Motor neuron (in vitro differentiated cells): ENCODE data around the gene B4GALT1. TPM values are rescaled to one million over a fixed set of nuclear protein-coding genes. Genes with fewer than 3 reads are reported as not detected.
"Not testable (repeated sequence)": the region's sequence is repeated elsewhere in the genome, so short reads cannot be mapped to it uniquely, and the experiment has no call there.

Experiments used
- ATAC-seq, 8 experiments: fragments of 200-7000 bp; cut with Tn5 transposase; replicated peaks in 6 of 8; 2 replicates each; pipeline ENCODE4 v1.8.0; 2021; ENCODE audit warnings: mild to moderate bottlenecking in 8 of 8, moderate library complexity in 8 of 8
- H3K27ac ChIP-seq, 2 donors: fragments of 250-450 bp; sonication (Bioruptor Pico); 2 replicates each; pipeline ENCODE4 v1.9.0; 2021; ENCODE audit warnings: antibody characterized with exemption in 2 of 2, mild to moderate bottlenecking in 2 of 2, moderate library complexity in 1 of 2
- H3K4me1 ChIP-seq, 2 donors: fragments of 250-450 bp; sonication (Bioruptor Pico); replicated peaks in 1 of 2; 2 replicates each; pipeline ENCODE4 v1.6.1; 2021; ENCODE audit warnings: antibody characterized with exemption in 2 of 2, mild to moderate bottlenecking in 2 of 2, moderate library complexity in 1 of 2
- H3K4me3 ChIP-seq, 5 donors: fragments of 250-450 bp; sonication (Bioruptor Pico); 2 replicates each; pipeline ENCODE4 v1.9.0; 2021; ENCODE audit warnings: antibody characterized with exemption in 5 of 5, mild to moderate bottlenecking in 5 of 5, moderate library complexity in 4 of 5
- WGBS, 10 experiments: fragments of 450-650 bp; shearing (Covaris generic); methylation state at CpG; one replicate each; pipeline ENCODE4 v1.0.0; 2022; 5-methylcytosine and 5-hydroxymethylcytosine counted together
- in situ Hi-C, 9 experiments: fragments of 400-800 bp; cut with MboI; loops; one replicate each; pipeline ENCODE4 v1.15.0; 2021; ENCODE audit warnings: low sequenced_read_pairs in 9 of 9, low pct_unique_long_range_greater_than_20kb in 2 of 9; ENCODE audit not compliant: unreplicated experiment in 9 of 9
- total RNA-seq, 8 experiments: library from RNA; unstranded; fragments of 300-600 nt; gene quantifications; 2 replicates each; pipeline versions ENCODE4 v1.2.3 to v1.2.4, GENCODE V29; 2022

B4GALT1 gene
- total RNA-seq, 8 experiments from 2014 or later: 1.3 to 86.5 (median 4.7) TPM

DNA sequence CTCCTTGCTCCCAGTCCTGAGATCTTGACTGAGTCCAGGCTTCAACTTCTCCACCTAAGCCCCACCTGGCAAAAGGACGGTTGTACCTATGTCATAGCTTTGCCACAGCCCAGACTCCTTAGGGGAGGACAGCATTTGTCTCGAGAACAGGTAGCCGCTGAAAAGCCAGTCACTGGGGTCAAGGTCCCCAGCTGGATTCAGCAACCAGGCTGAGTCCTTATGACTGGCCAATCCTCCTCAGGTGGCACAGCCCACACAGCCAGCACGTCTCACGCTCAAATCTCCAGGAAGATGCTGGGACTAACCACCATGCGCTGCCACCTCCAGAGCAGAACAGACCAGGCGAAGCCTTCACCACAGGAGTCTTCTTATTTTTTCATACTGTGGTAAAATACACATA, 62.7 kb downstream of the B4GALT1 start:
- in situ Hi-C loops: no loop called here
- Histone ChIP-seq H3K4me3 (no peak overlapping the region), H3K4me1 (no peaks in the 10 kb centered on the region), H3K27ac (no peak overlapping the region)
- WGBS, 10 experiments: 86 to 100% (median 95%) methylated on average over 1 to 4 of the region's 7 CpGs; no CpG with 5 or more reads in 6 of the 10 experiments
- ATAC-seq: no peak

DNA sequence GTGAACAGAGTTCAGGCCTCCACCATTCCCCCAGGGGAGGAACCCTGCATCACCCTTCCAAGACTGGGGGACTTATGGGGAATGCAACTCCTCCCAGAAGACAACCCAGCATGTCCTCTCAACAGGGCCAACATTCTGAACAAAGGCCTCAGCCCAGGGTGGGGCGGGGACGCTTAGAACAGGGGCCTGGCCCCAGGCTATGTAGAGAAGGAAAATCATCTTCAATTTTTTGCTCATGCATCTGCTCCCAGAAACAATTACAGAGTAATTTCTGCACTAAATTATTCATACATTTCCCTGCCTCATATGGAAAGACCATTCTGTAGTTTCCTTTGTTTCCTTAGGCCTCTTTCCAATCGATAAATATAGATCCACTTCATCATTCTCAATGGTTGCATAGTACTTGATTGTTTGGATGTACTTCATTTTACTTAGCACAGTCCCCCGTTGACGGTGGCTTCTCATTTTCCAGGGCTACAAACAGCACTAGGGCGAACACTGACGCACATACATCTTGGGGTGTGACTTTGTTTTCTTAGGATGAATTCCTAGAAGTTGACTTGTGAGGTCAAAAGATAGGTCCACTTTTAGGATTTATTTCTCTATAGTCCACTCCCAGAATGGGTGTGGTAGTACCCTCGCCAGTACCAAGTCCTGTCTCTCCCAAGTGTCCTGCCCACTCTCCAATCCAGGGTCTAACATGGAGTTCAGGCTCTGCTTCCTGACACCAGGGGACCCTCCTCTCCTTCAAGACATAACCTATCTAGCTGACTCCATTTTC, 63.4 kb downstream of the B4GALT1 start:
- peak in 3 of 8 experiments; percentile 61 to 71 (median 62) for ATAC-seq
- no peak overlapping the region for H3K27ac ChIP-seq
- no peak overlapping the region for H3K4me3 ChIP-seq
- in situ Hi-C loops: no loop called here
- WGBS, 10 experiments: 14 to 93% (median 74%) methylated on average over 1 to 7 of the region's 8 CpGs; no CpG with 5 or more reads in 2 of the 10 experiments
- H3K4me1 ChIP-seq: no peaks in the 10 kb centered on the region

DNA sequence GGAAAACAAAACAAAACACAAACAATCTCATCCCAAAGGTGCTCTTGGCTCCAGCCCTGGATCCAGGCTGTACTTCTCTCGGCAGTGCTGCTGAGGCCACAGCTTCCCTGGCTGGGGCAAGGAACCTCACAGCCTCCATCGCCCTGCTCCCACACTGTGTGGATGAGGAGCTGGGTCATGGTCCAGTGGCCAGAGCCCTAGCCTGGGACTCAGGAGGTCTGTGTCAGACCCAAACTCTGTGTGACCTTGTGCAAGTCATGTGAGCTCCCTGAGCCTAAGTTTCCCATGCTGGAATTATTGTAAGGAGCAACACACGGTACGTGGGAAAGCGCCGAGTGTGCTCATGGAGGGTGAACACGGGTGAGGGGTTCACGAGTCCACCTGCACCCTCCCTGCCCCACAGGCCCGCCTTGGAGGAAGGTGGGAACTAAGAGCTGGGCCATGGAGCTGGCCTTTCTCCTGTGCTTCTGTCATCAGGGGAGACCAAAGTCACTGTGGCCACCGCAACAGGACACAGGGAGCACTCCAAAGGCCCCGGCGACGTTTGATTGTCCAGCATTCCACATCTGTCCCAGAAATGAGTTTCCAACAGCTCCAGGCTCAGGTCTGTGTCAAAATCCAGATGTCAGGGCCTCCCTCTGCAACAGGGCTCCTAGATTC, 64.5 kb downstream of the B4GALT1 start:
- H3K4me1 ChIP-seq: no peaks in the 10 kb centered on the region
- H3K27ac ChIP-seq: no peak overlapping the region
- in situ Hi-C loops: no loop called here
- no peak for ATAC-seq
- no peak overlapping the region for H3K4me3 ChIP-seq
- 60 to 100% (median 97%) methylated on average over 1 to 5 of the region's 13 CpGs; no CpG with 5 or more reads in 1 of the 10 experiments for WGBS, 10 experiments

DNA sequence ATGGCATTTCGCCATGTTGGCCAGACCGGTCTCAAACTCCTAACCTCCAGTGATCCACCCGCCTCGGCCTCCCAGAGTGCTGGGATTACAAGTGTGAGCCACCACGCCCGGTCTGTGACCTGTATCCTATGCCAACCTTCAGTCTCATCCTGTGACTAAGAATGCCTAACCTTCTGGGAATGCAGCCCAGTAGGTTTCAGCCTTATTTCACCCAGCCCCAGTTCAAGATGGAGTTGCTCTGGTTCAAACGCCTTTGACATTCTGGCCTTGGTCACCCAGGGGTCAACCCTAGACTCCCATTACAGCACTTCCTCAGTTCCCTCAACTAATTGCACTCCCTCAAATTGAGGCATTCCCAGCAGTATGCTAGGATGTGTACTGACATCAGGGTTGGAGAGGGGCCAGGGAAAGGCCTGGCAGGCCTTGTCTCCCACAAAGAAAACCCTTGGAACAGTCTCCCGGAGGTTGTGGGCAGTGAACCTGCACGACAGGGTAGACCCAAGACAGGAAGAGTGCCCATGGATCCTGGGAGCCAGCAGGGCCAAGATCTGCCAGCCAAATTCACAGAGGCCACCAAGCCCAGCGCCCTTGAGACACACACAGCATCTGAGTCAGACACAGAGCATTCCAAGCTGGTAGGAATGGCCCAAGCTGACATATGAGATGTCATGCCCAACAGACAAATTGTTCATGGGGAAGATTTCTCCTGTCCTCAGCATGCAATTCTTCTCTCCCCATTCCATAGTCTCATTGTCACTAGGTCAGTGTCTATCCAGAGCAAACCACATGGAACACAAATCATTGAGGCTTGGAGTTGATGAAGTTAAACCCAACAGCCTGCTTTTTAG, 65.8 kb downstream of the B4GALT1 start:
- in situ Hi-C loops: no loop called here
- WGBS, 10 experiments: 20 to 90% (median 82%) methylated on average over 1 to 9 of the region's 10 CpGs; no CpG with 5 or more reads in 5 of the 10 experiments
- Histone ChIP-seq H3K4me3 (no peak overlapping the region), H3K4me1 (no peaks in the 10 kb centered on the region), H3K27ac (no peak overlapping the region)
- no peak for ATAC-seq

DNA sequence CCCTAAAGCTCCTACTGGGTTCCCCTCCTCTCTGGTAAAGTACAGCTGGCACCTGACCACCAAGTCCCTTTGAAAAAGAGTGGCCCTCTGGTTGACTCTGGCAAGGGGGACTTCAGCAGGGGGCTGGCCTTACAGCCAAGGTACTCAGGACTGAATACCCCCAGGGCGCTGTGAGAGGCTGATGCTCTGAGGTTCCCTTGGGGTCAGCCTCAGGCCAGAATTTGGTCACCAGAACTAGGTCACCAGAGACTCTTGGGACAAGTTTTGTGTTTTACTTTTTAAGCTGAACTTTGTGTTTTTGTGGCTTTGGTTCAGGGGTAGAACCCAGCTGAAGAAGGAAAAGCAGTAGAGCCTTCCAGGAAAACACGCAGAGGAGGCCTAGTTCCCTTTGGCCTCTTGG, 67.4 kb downstream of the B4GALT1 start:
- Histone ChIP-seq H3K4me3 (no peak overlapping the region), H3K4me1 (no peaks in the 10 kb centered on the region), H3K27ac (no peak overlapping the region)
- 60 to 100% (median 100%) methylated on average over 1 of the region's 2 CpGs; no CpG with 5 or more reads in 7 of the 10 experiments for WGBS, 10 experiments
- ATAC-seq: no peak
- in situ Hi-C loops: loop anchor here in 3 of 9 experiments (25.0 kb wide), 2 partner anchors 113 to 138 kb away; partner anchors contain the start of gene SPINK4 (in 1 of the 3)

DNA sequence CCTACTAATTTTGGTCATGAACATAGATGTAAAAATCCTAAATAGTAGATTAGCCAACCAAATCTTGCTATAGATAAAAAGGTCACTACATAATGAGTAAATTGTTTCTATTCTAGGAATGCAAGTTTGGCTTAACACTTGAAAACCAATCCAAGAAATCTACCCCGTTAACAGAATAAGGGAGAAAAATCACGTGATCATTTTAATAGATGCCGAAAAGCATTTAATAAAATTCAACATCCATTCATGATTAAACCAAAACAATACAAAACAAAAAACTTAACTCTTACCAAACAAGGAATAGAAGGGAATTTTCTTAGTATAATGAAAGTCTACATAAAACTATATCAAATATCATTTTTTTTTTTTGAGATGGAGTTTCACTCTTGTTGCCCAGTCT, 69.9 kb downstream of the B4GALT1 start:
- WGBS, 10 experiments: 19 to 97% (median 76%) methylated on average over 1 to 3 of the region's 3 CpGs; no CpG with 5 or more reads in 1 of the 10 experiments
- Histone ChIP-seq H3K4me3 (no peak overlapping the region), H3K27ac (no peak overlapping the region), H3K4me1 (no peaks in the 10 kb centered on the region)
- ATAC-seq: no peak
- in situ Hi-C loops: loop anchor here in 3 of 9 experiments (25.0 kb wide), 2 partner anchors 115 to 140 kb away; partner anchors contain the start of gene SPINK4 (in 1 of the 3)

DNA sequence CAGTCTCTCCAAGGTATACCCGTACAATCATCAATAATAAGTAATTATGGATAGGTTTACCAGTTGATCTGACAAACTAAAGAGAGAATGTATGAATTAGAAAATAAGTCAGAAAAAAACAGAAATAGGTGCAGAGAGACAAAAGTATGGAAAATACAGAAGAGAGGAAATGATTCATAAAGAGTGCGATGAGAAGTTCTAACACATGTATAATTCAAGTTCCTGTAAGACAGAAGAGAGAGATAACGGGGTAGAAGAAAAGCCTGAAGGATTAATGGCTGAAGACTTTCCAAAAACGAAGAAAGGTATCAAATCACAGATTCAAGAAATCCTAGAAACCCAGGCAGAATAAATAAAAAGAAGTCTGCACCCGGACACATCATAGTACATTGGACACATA, 74.5 kb downstream of the B4GALT1 start:
- Histone ChIP-seq H3K4me1 (no peaks in the 10 kb centered on the region), H3K4me3 (no peak overlapping the region), H3K27ac (no peak overlapping the region)
- 45 to 81% (median 62%) methylated on average over 2 to 5 of the region's 5 CpGs for WGBS, 10 experiments
- in situ Hi-C loops: loop anchor here in 3 of 9 experiments (25.0 kb wide), 2 partner anchors 120 to 145 kb away; partner anchors contain the start of gene SPINK4 (in 1 of the 3)
- no peak for ATAC-seq

DNA sequence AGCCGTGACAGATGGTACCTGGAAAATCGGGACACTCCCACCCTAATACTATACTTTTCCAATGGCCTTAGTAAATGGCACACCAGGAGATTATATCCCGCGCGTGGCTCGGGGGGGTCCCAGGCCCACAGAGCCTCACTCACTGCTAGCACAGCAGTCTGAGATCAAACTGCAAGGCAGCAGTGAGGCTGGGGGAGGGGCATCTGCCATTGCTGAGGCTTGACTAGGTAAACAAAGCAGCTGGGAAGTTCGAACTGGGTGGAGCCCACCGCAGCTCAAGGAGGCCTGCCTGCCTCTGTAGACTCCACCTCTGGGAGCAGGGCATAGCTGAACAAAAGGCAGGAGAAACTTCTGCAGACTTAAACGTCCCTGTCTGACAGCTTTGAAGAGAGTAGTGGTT, 81.5 kb downstream of the B4GALT1 start:
- ATAC-seq, H3K4me3 ChIP-seq, H3K4me1 ChIP-seq, H3K27ac ChIP-seq: not testable (repeated sequence)
- in situ Hi-C loops: loop anchor here in 5 of 9 experiments (10.0 to 25.0 kb wide), 4 partner anchors 127 to 152 kb away; partner anchors contain the start of gene SPINK4 (in 1 of the 5)
- WGBS, 10 experiments: 80 to 100% (median 92%) methylated on average over 1 to 7 of the region's 9 CpGs; no CpG with 5 or more reads in 5 of the 10 experiments

DNA sequence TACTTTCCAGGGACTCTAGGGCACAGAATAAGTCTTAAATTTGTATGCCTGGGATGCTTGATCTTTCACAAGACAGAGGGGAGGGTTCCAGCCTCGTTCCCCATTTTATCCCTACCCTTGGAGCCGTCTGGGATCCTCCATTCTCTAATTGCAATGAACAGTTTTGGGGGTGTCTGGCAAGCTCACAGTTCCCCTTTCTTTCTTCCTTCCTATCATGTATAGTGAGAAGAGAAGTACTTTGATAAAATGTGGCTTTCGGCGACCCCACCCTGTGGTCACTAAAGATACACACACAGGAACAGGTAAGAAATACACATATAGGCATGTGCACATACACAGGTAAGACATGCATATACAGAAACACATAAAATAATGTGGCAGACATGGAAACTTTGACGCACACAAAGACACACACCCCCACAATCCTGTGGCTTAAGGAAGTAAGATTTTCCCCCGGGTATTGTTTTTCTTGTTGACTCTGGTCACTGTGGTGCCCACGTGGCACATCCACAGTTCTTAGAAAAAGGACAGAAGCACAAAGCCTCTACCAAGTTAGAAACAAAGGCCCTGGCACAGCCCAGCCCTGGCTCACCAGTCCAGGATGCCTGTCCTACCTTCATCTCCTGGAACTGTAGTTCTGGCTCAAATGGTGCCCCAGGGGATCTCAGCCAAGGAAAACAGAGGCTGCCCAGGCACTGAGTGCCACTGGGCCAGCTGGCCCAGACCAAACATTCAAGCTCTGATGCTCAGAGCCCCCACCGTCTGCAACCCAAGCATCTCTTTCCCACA, 84.4 kb downstream of the B4GALT1 start:
- Histone ChIP-seq H3K4me1 (peaks cover 0 to 5% of the 10 kb centered on the region in 2 donors), H3K27ac (no peak overlapping the region), H3K4me3 (no peak overlapping the region)
- 53 to 93% (median 62%) methylated on average over 2 to 6 of the region's 8 CpGs; no CpG with 5 or more reads in 1 of the 10 experiments for WGBS, 10 experiments
- in situ Hi-C loops: loop anchor here in 6 of 9 experiments (5.0 to 25.0 kb wide), 5 partner anchors 130 to 155 kb away; partner anchors contain the start of gene SPINK4 (in 1 of the 6)
- peak in 1 of 8 experiments; percentile 18 for ATAC-seq

DNA sequence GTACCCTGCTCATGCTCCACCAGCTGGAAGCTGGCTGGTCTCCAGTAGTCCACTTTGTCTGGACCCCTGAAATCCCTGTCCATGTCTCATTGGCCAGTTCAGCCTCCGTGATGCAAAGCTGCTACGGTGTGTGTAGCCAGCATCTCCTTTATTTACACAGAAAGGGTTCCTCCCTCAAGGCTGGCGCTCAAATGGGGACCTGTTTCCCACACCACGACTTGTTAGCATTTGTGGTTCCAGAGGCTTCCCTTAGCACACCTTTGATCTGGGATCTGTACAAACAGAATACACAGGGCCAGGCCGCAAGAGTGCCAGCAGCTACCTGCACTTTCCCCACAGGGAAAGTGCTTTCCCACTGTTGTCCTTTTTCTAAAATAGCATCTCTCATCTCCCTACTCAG, 85.0 kb downstream of the B4GALT1 start:
- ATAC-seq: no peak
- Histone ChIP-seq H3K4me1 (peaks cover 0 to 5% of the 10 kb centered on the region in 2 donors), H3K27ac (no peak overlapping the region), H3K4me3 (no peak overlapping the region)
- 65 to 100% (median 79%) methylated on average over 1 to 3 of the region's 5 CpGs; no CpG with 5 or more reads in 4 of the 10 experiments for WGBS, 10 experiments
- in situ Hi-C loops: loop anchor here in 6 of 9 experiments (5.0 to 25.0 kb wide), 5 partner anchors 130 to 155 kb away; partner anchors contain the start of gene SPINK4 (in 1 of the 6)

DNA sequence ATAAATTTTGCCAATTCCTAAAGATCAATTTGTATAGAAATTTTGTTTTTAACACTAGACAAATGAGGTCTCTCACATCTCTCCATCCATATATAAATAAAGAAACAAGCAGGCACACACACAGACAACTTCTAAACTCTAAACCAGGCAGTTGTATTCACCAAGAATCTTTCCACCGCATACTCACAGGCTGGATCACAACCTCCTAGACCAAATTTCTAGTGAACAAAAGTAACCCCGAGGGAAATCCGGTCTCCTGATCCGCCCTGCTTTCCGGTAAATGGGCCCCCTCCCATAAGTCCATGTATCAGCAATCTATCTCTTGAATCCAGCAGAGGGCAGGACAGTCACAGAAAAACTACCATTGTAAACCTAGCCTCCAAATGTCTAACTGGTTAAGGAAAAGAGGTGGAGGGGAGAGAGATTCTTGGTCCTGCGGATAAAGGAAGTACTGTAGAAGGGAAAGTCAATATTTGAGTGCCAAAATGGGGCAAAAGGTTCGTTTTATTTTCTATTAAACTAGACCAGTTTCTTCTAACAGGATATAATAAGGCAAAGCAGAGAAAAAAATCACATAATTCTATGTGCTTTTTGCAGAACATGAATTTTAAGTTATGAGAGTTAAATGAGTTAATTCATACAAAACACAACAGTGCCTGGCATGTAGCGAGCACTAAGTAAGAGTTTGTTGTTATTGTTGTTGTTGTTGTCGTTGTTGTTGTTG, 85.8 kb downstream of the B4GALT1 start:
- no peak overlapping the region for H3K27ac ChIP-seq
- H3K4me3 ChIP-seq: peak overlapping the region in 3 of 5 donors; percentile 17 to 26 (median 22)
- H3K4me1 ChIP-seq: peaks cover 0 to 5% of the 10 kb centered on the region in 2 donors
- WGBS, 10 experiments: 0 to 23% (median 2%) methylated on average over 1 to 9 of the region's 9 CpGs; no CpG with 5 or more reads in 1 of the 10 experiments
- in situ Hi-C loops: loop anchor here in 6 of 9 experiments (5.0 to 25.0 kb wide), 5 partner anchors 131 to 156 kb away; partner anchors contain the start of gene SPINK4 (in 1 of the 6)
- peak in 7 of 8 experiments; percentile 20 to 66 (median 49) for ATAC-seq
